Esophagus squamous epithelium (tissue), 4 donors: Measurements from ENCODE around the gene PITPNB.

ENCODE experiments used
- CTCF ChIP-seq, 6 experiments: fragments of 450-650 bp in 4 of 6; fragments of 200-600 bp in 2 of 6; sonication (generic) in 2 of 6; IDR thresholded peaks; one replicate each; pipeline ENCODE4 v1.5.1; 2016 to 2019; ENCODE audit warnings: antibody characterized with exemption in 6 of 6, mild to moderate bottlenecking in 4 of 6, moderate library complexity in 4 of 6
- POLR2A ChIP-seq, 4 donors: fragments of 450-650 bp; IDR thresholded peaks; one replicate each; pipeline ENCODE4 v1.6.1; 2017; ENCODE audit warnings: antibody characterized with exemption in 4 of 4, mild to moderate bottlenecking in 4 of 4, moderate library complexity in 3 of 4

GRCh38 chr22:27845644-27846043, 73.4 kb downstream of the PITPNB start:
- TF ChIP-seq CTCF (IDR thresholded peaks at IDR 0.05), result no peak
- TF ChIP-seq POLR2A (IDR thresholded peaks at IDR 0.05), result no peak
